CD8-positive, alpha-beta memory T cell (primary cell): ENCODE measurements around the gene DYNLT4. TPM values are rescaled to one million over a fixed set of nuclear protein-coding genes. Genes with fewer than 3 reads are reported as not detected.

Experiments
- CTCF ChIA-PET: fragments of 350-600 bp; sonication (Branson Sonifier 250); formaldehyde crosslinking; loops from one replicate; lab custom pipeline; 2021; ENCODE audit warnings: antibody characterized with exemption; lab: Charles Lee
- POLR2A ChIA-PET: fragments of 350-600 bp; sonication (Branson Sonifier 250); formaldehyde crosslinking; loops from one replicate; lab custom pipeline; 2021; ENCODE audit warnings: antibody characterized with exemption; lab: Charles Lee
- DNase-seq, 5 donors: peaks; one replicate each; pipeline versions ENCODE4 v3.0.0 to v3.0.0-alpha.2; 2020 to 2022; ENCODE audit warnings: mixed read lengths in 1 of 5
- H3K27ac ChIP-seq: one replicate; pipeline ENCODE4 v1.7.0; 2013; ENCODE audit warnings: low read depth, mild to moderate bottlenecking, low read length, moderate library complexity
- H3K27me3 ChIP-seq: 2 replicates; pipeline ENCODE4 v1.7.0; 2013; ENCODE audit warnings: low read length, mild to moderate bottlenecking; ENCODE audit not compliant: insufficient read depth, poor library complexity, severe bottlenecking
- H3K36me3 ChIP-seq: 2 replicates; pipeline ENCODE4 v1.7.0; 2013; ENCODE audit warnings: mild to moderate bottlenecking, low read length, moderate library complexity; ENCODE audit not compliant: insufficient read depth
- H3K4me1 ChIP-seq: 2 replicates; pipeline ENCODE4 v1.7.0; 2013; ENCODE audit warnings: mild to moderate bottlenecking, low read length, moderate library complexity; ENCODE audit not compliant: insufficient read depth
- H3K4me3 ChIP-seq: 2 replicates; pipeline ENCODE4 v1.7.0; 2013; ENCODE audit warnings: mild to moderate bottlenecking, low read length
- H3K9me3 ChIP-seq: 2 replicates; pipeline ENCODE4 v1.7.0; 2013; ENCODE audit warnings: mild to moderate bottlenecking, low read length
- H3K27ac Mint-ChIP-seq, 8 donors: one replicate each; pipeline ENCODE4 v1.8.0; 2020 to 2021; ENCODE audit warnings: mixed read lengths in 8 of 8, mild to moderate bottlenecking in 6 of 8, inconsistent platforms in 3 of 8, moderate library complexity in 3 of 8
- H3K27me3 Mint-ChIP-seq, 2 donors: one replicate each; pipeline ENCODE4 v1.8.0; 2020 to 2021; ENCODE audit warnings: mixed read lengths in 2 of 2, mild to moderate bottlenecking in 1 of 2, moderate library complexity in 1 of 2
- H3K36me3 Mint-ChIP-seq, 3 donors: one replicate each; pipeline ENCODE4 v1.8.0; 2020 to 2021; ENCODE audit warnings: mixed read lengths in 3 of 3, inconsistent platforms in 1 of 3, mild to moderate bottlenecking in 1 of 3
- H3K4me1 Mint-ChIP-seq, 3 donors: one replicate each; pipeline ENCODE4 v1.8.0; 2020 to 2021; ENCODE audit warnings: mixed read lengths in 3 of 3, inconsistent platforms in 1 of 3, mild to moderate bottlenecking in 1 of 3
- H3K4me3 Mint-ChIP-seq, 7 donors: one replicate each; pipeline ENCODE4 v1.8.0; 2020 to 2021; ENCODE audit warnings: mixed read lengths in 7 of 7, mild to moderate bottlenecking in 6 of 7, moderate library complexity in 4 of 7, inconsistent platforms in 2 of 7
- H3K9me3 Mint-ChIP-seq, 5 donors: one replicate each; pipeline ENCODE4 v1.8.0; 2020 to 2022; ENCODE audit warnings: mixed read lengths in 5 of 5, mild to moderate bottlenecking in 3 of 5, moderate library complexity in 2 of 5, inconsistent platforms in 1 of 5
- polyA plus RNA-seq: library from polyadenylated mRNA; unstranded; fragments of 300-500 nt; fragmentation: Illumina TruSeq; gene quantifications from one replicate; pipeline ENCODE4 v1.2.3, GENCODE V29; 2021
- total RNA-seq, 2 experiments: library from RNA; stranded (reverse); gene quantifications; one replicate each; pipeline ENCODE4 v1.2.3, GENCODE V29; 2021

DYNLT4 gene
- total and polyA plus RNA-seq, 3 experiments from 2014 or later = 0.28 to 0.31 TPM; not detected in 1

GRCh38 chr1:44790968-44791801, 16.0 kb downstream of the DYNLT4 start:
- Mint-ChIP-seq H3K27ac (peak overlapping the region in 2 of 8 donors; percentile 44 to 76), H3K4me1 (peaks cover 4 to 8% (median 5%) of the 10 kb centered on the region in 3 donors), H3K27me3 (no peaks in the 10 kb centered on the region), H3K36me3 (no peaks in the 10 kb centered on the region), H3K4me3 (no peak overlapping the region), H3K9me3 (no peaks in the 10 kb centered on the region)
- Histone ChIP-seq H3K9me3 (no peaks in the 10 kb centered on the region), H3K27ac (no peak overlapping the region), H3K36me3 (no peaks in the 10 kb centered on the region), H3K4me1 (peaks cover 6% of the 10 kb centered on the region), H3K4me3 (no peak overlapping the region), H3K27me3 (no peaks in the 10 kb centered on the region)
- ChIA-PET CTCF (interaction anchor here (1.4 to 4.6 kb wide), 7 partner anchors 8 to 223 kb away, joined by 3 to 30 read pairs (median 7); partner anchors contain the start of genes HECTD3, PLK3, RPS8 and UROD), POLR2A (interaction anchor here (1.2 to 1.8 kb wide), 2 partner anchors 16 to 28 kb away, joined by 4 to 6 read pairs; partner anchors contain the start of gene RPS8)
- DNase-seq = no peak

GRCh38 chr1:44788120-44788860, 18.9 kb downstream of the DYNLT4 start, which contains the start of gene BEST4:
Gene BEST4 (minus strand): TSS chr1:44788170. CDS start chr1:44787705, 465 bp downstream.
- POLR2A ChIA-PET = interaction anchor here (0.7 to 5.8 kb wide), 4 partner anchors 12 to 465 kb away, joined by 3 to 49 read pairs (median 10); partner anchors contain the start of genes PLK3 and RPS8
- no peak for DNase-seq
- H3K27ac ChIP-seq = no peak within 1 kb of the TSS
- peaks cover 29% of the 10 kb centered on the region for H3K4me1 ChIP-seq
- no peaks in the 10 kb centered on the region for H3K9me3 ChIP-seq
- no peak within 1 kb of the TSS for H3K4me3 ChIP-seq
- H3K27me3 Mint-ChIP-seq = no peaks in the 10 kb centered on the region
- H3K4me1 Mint-ChIP-seq = peaks cover 26 to 30% (median 27%) of the 10 kb centered on the region in 3 donors
- no peaks in the 10 kb centered on the region for H3K9me3 Mint-ChIP-seq
- H3K36me3 Mint-ChIP-seq = peaks cover 0 to under 1% (median 0%) of the 10 kb centered on the region in 3 donors
- no peaks in the 10 kb centered on the region for H3K27me3 ChIP-seq
- H3K4me3 Mint-ChIP-seq = peak within 1 kb of the TSS in 2 of 7 donors; percentile 24 to 52
- peak within 1 kb of the TSS in 6 of 8 donors; percentile 36 to 74 (median 52) for H3K27ac Mint-ChIP-seq
- H3K36me3 ChIP-seq = no peaks in the 10 kb centered on the region
- CTCF ChIA-PET = interaction anchor here (0.9 to 5.9 kb wide), 6 partner anchors 11 to 224 kb away, joined by 3 to 39 read pairs (median 10); partner anchors contain the start of genes BTBD19, DYNLT4, HECTD3 and PLK3

- Mint-ChIP-seq H3K27ac (peak overlapping the region in 1 of 8 donors; percentile 72), H3K9me3 (no peaks in the 10 kb centered on the region), H3K36me3 (peaks cover 0 to 2% (median 0%) of the 10 kb centered on the region in 3 donors), H3K27me3 (no peaks in the 10 kb centered on the region), H3K4me1 (peaks cover 27 to 36% (median 30%) of the 10 kb centered on the region in 3 donors), H3K4me3 (no peak overlapping the region)
- H3K27ac ChIP-seq = no peak overlapping the region
- H3K27me3 ChIP-seq = no peaks in the 10 kb centered on the region
- no peak for DNase-seq
- ChIA-PET POLR2A (interaction anchor here (0.8 to 5.8 kb wide), 3 partner anchors 12 to 32 kb away, joined by 3 to 49 read pairs (median 12); partner anchors contain the start of genes PLK3 and RPS8), CTCF (interaction anchor here (0.8 to 5.9 kb wide), 11 partner anchors 9 to 225 kb away, joined by 3 to 39 read pairs (median 5); partner anchors contain the start of genes BTBD19, DYNLT4, HECTD3 and PLK3)
- H3K36me3 ChIP-seq = no peaks in the 10 kb centered on the region
- H3K9me3 ChIP-seq = no peaks in the 10 kb centered on the region
- no peak overlapping the region for H3K4me3 ChIP-seq
- H3K4me1 ChIP-seq = peaks cover 29% of the 10 kb centered on the region
Observed at GRCh38 chr1:44787506-44787905, 19.6 kb downstream of the DYNLT4 start.

- Mint-ChIP-seq H3K4me1 (peaks cover 27 to 36% (median 30%) of the 10 kb centered on the region in 3 donors), H3K4me3 (peak overlapping the region; percentile 76 to 93 (median 81)), H3K9me3 (no peaks in the 10 kb centered on the region), H3K36me3 (peaks cover 0 to 4% (median 0%) of the 10 kb centered on the region in 3 donors), H3K27me3 (no peaks in the 10 kb centered on the region), H3K27ac (peak overlapping the region; percentile 77 to 98 (median 87))
- no peaks in the 10 kb centered on the region for H3K27me3 ChIP-seq
- H3K9me3 ChIP-seq = no peaks in the 10 kb centered on the region
- H3K4me3 ChIP-seq = peak overlapping the region; percentile 74
- H3K36me3 ChIP-seq = no peaks in the 10 kb centered on the region
- peaks cover 29% of the 10 kb centered on the region for H3K4me1 ChIP-seq
- DNase-seq = no peak
- POLR2A ChIA-PET = interaction anchor here (0.6 to 5.8 kb wide), 6 partner anchors 11 to 225 kb away, joined by 3 to 49 read pairs (median 4); partner anchors contain the start of genes DYNLT4, PLK3, RPS8 and UROD
- CTCF ChIA-PET = interaction anchor here (0.6 to 5.9 kb wide), 16 partner anchors 9 to 517 kb away, joined by 3 to 39 read pairs (median 3); partner anchors contain the start of genes BTBD19, DYNLT4, HECTD3 and PLK3
- no peak overlapping the region for H3K27ac ChIP-seq
Observed at GRCh38 chr1:44786841-44787426, 20.2 kb downstream of the DYNLT4 start.

DNA sequence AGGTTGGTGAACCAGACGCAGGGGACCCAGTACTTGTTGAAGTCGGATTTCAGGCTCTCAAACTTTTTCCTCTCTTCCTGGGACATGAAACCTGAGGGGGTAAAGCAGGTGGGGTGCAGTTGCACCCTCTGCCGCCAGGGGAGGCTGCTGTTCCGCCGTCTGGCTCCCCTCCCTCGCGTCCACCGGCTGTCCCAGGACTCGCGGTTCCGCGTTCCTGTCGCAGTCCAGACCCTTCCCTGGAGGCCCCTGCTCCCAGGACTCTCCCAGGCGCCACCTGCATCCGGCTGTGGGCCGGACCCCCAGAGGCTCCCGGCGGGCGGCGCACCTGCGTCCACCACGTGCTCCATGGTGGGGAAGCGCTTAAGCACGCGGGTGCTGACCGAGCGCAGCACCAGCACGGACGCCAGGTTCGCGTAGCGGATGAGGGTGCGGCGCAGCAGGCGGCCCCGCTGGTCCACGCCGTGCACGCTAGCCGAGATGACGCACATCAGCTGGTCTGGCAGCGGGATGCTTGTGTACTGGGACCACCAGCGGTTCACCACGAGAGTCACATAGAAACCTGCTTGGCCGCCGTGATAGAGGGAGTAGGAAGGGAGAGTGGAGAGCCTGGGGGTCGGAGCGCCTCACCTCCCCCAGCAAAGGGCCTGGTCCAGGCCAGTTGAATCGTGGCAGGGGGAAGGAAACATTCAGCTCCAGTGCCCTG, 20.9 kb downstream of the DYNLT4 start:
- no peaks in the 10 kb centered on the region for H3K27me3 ChIP-seq
- H3K9me3 ChIP-seq = no peaks in the 10 kb centered on the region
- peak overlapping the region; percentile 74 for H3K4me3 ChIP-seq
- H3K36me3 ChIP-seq = peaks cover 4% of the 10 kb centered on the region
- Mint-ChIP-seq H3K36me3 (peaks cover under 1 to 8% (median 4%) of the 10 kb centered on the region in 3 donors), H3K27ac (peak overlapping the region; percentile 77 to 98 (median 87)), H3K27me3 (no peaks in the 10 kb centered on the region), H3K9me3 (no peaks in the 10 kb centered on the region), H3K4me3 (peak overlapping the region; percentile 76 to 93 (median 81)), H3K4me1 (peaks cover 27 to 36% (median 30%) of the 10 kb centered on the region in 3 donors)
- peaks cover 29% of the 10 kb centered on the region for H3K4me1 ChIP-seq
- peak; percentile 71 to 83 (median 77) for DNase-seq
- H3K27ac ChIP-seq = no peak overlapping the region
- ChIA-PET POLR2A (interaction anchor here (0.6 to 5.8 kb wide), 5 partner anchors 10 to 226 kb away, joined by 3 to 49 read pairs (median 4); partner anchors contain the start of genes DYNLT4, PLK3, RPS8 and UROD), CTCF (interaction anchor here (0.6 to 5.9 kb wide), 22 partner anchors 8 to 726 kb away, joined by 3 to 39 read pairs (median 4); partner anchors contain the start of genes BTBD19, DYNLT4, HECTD3 and PLK3)

- ChIA-PET CTCF (interaction anchor here (0.6 to 5.9 kb wide), 13 partner anchors 9 to 726 kb away, joined by 3 to 39 read pairs (median 5); partner anchors contain the start of genes BTBD19, DYNLT4, HECTD3 and PLK3), POLR2A (interaction anchor here (1.2 to 5.8 kb wide), 4 partner anchors 10 to 226 kb away, joined by 4 to 49 read pairs (median 6); partner anchors contain the start of genes PLK3, RPS8 and UROD)
- Histone ChIP-seq H3K27me3 (no peaks in the 10 kb centered on the region), H3K4me1 (peaks cover 29% of the 10 kb centered on the region), H3K4me3 (peak overlapping the region; percentile 74), H3K27ac (no peak overlapping the region), H3K9me3 (no peaks in the 10 kb centered on the region), H3K36me3 (peaks cover 5% of the 10 kb centered on the region)
- peak overlapping the region; percentile 54 to 98 (median 83) for H3K27ac Mint-ChIP-seq
- H3K4me3 Mint-ChIP-seq = peak overlapping the region; percentile 76 to 93 (median 82)
- no peaks in the 10 kb centered on the region for H3K27me3 Mint-ChIP-seq
- DNase-seq = no peak
- H3K4me1 Mint-ChIP-seq = peaks cover 27 to 36% (median 30%) of the 10 kb centered on the region in 3 donors
- no peaks in the 10 kb centered on the region for H3K9me3 Mint-ChIP-seq
- H3K36me3 Mint-ChIP-seq = peaks cover 2 to 15% (median 5%) of the 10 kb centered on the region in 3 donors
Observed at GRCh38 chr1:44785501-44786137, 21.5 kb downstream of the DYNLT4 start.
